IPS-20b (cell line): ENCODE data around the gene ASPSCR1.
"Not testable (repeated sequence)": the region's sequence is repeated elsewhere in the genome, so short reads cannot be mapped to it uniquely, and the experiment has no call there.

Source experiments
- H3K27ac ChIP-seq: one replicate; pipeline ENCODE4 v1.5.1; 2013; ENCODE audit warnings: low read length
- H3K27me3 ChIP-seq: 2 replicates; pipeline ENCODE4 v1.6.1; 2013; ENCODE audit warnings: mild to moderate bottlenecking, low read length, inconsistent platforms; ENCODE audit not compliant: insufficient read depth
- H3K36me3 ChIP-seq: 2 replicates; pipeline ENCODE4 v1.6.1; 2013; ENCODE audit warnings: low read depth, mild to moderate bottlenecking, inconsistent platforms, low read length, moderate library complexity; ENCODE audit not compliant: insufficient read depth
- H3K4me1 ChIP-seq: 2 replicates; pipeline ENCODE4 v1.6.1; 2013; ENCODE audit warnings: mild to moderate bottlenecking, control low read depth, inconsistent platforms, low read length, moderate library complexity; ENCODE audit not compliant: insufficient read depth
- H3K4me3 ChIP-seq: 2 replicates; pipeline ENCODE4 v1.5.1; 2013; ENCODE audit warnings: mild to moderate bottlenecking, low read length, inconsistent platforms
- H3K9ac ChIP-seq: 2 replicates; pipeline ENCODE4 v1.6.1; 2013; ENCODE audit warnings: low read depth, mild to moderate bottlenecking, inconsistent platforms, low read length, moderate library complexity
- H3K9me3 ChIP-seq: 2 replicates; pipeline ENCODE4 v1.6.1; 2013; ENCODE audit warnings: mild to moderate bottlenecking, low read depth, low read length, inconsistent platforms; ENCODE audit not compliant: insufficient read depth

ASPSCR1 gene

DNA sequence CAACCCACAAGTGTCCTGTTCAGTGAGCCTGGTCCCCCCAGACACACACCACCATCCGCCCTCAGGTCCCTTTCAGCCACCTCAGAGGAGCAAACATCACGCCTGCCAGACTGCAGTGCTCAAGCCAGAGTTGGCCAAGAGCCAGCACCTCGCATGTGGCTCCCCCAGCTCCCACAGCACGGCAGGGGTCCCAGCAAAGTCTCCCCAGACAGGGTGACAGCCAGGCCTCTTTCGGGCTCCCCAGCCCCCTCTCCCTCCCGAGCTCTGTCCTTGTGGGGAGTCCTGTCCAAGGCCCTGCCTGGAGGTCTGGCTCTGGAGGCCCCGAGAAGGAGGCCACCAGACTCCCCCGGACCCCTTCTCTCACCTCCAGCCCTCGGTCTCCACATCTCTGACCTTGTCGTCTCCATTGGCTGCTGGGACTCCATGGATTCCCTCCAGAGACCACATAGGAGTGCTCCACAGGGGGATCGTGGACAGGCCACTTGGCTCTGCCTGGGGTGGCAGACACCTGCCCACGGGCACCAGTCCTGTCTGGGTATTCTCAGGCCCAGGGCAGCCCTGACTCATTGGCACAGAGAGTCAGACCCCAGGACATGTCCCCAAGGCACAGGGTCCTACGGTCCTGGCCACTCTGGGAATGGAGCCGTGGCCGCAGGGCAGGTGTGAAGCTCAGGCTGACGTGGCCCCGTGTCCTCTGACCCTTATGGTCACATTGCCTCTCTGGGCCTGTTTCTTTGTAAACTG is 28.6 kb upstream of the ASPSCR1 start:
- H3K9ac ChIP-seq, result no peak overlapping the region
- H3K36me3 ChIP-seq, result no peaks in the 10 kb centered on the region
- H3K4me3 ChIP-seq, result no peak overlapping the region
- no peaks in the 10 kb centered on the region for H3K9me3 ChIP-seq
- peaks cover 9% of the 10 kb centered on the region; the same call in 1 of the 2 replicates for H3K27me3 ChIP-seq
- H3K4me1 ChIP-seq, result no peaks in the 10 kb centered on the region; the same call in 1 of the 2 replicates
- no peak overlapping the region for H3K27ac ChIP-seq

DNA sequence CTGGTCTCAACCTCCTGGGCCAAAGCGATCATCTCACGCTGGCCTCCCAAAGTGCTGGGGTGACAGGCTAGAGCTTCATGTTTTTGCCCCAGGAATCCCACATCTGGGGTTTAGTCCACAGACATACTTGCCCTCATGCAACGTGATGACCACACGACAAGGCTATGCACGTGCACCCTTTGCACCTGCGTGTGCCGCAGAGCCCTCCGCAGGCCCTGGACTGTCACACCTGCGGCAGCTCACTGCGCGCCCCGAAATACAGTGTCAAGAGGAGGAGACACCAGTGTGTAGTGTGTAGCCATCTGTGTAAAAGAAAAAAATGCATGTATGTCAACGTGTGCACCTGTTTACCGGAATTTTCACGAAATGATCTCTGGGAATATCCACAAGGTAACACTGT is 26.9 kb upstream of the ASPSCR1 start:
- no peak overlapping the region for H3K9ac ChIP-seq
- no peaks in the 10 kb centered on the region for H3K36me3 ChIP-seq
- no peak overlapping the region for H3K27ac ChIP-seq
- H3K4me1 ChIP-seq, result no peaks in the 10 kb centered on the region
- no peaks in the 10 kb centered on the region for H3K27me3 ChIP-seq
- H3K9me3 ChIP-seq, result no peaks in the 10 kb centered on the region
- no peak overlapping the region for H3K4me3 ChIP-seq

DNA sequence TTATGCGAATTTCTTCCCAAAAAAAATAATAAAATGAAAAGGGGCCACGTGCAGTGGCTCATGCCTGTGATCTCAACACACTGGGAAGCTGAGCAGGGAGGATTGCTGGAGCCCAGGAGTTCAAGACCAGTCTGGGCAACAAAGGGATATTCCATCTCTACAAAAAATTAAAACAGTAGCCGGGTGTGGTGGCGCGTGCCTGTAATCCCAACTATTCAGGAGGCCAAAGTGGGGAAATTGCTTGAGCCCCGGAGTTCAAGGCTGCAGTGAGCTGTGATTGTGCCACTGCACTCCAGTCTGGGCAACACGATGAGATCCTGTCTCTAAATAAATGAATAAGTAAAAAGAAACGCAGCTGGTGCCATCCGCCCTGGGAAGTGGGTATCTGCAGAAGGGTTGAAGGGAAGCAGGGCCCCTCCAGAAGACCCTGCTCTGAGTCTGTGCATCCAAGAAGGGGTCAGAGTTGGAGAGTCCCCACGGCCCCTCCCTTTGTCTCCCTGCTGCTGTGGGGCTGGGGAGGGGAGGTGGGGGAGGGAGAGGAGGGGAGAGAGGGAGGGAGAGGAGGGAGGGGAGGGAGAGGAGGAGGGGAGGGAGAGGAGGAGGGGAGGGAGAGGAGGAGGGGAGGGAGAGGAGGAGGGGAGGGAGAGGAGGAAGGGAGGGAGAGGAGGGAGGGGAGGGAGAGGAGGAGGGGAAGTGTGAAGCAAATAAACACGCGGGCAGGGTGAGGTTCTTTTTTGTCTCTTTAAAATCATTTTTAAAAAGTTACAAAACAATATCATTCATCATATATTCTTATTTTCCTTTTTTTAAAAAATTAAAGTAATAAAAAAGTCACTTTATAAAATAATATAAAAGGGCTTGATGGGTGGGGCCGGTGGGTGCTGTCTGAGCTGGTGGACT is 25.4 kb upstream of the ASPSCR1 start:
- Histone ChIP-seq H3K4me1 (no peaks in the 10 kb centered on the region), H3K9ac (no peak overlapping the region), H3K36me3 (no peaks in the 10 kb centered on the region), H3K9me3 (no peaks in the 10 kb centered on the region), H3K27ac (no peak overlapping the region), H3K27me3 (peaks cover 8% of the 10 kb centered on the region), H3K4me3 (no peak overlapping the region)

DNA sequence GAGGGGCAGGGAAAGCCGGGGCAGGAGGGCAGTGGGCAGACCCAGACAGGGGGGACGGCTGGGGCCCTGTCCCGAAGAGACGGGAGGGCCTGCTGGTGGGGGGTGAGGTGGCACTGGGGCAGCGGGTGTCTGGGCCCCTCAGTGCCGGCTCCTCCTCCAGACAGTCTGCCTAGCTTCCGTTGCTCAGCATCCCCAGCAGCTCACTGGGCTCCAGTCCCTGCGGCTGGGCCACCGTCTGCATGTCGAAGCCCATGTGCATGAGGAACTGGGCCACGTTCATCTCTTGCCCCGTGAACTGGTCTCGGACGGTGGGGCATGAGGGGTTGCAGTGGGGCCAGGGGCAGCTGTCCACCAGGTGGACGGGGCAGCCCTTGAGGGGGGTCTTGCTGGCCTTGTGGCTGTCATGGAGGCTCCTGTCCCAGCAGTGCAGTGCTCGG is 24.6 kb upstream of the ASPSCR1 start:
- no peak overlapping the region for H3K4me3 ChIP-seq
- H3K36me3 ChIP-seq, result no peaks in the 10 kb centered on the region
- no peak overlapping the region for H3K27ac ChIP-seq
- no peaks in the 10 kb centered on the region for H3K4me1 ChIP-seq
- H3K9me3 ChIP-seq, result no peaks in the 10 kb centered on the region
- peaks cover 15% of the 10 kb centered on the region for H3K27me3 ChIP-seq
- no peak overlapping the region for H3K9ac ChIP-seq

DNA sequence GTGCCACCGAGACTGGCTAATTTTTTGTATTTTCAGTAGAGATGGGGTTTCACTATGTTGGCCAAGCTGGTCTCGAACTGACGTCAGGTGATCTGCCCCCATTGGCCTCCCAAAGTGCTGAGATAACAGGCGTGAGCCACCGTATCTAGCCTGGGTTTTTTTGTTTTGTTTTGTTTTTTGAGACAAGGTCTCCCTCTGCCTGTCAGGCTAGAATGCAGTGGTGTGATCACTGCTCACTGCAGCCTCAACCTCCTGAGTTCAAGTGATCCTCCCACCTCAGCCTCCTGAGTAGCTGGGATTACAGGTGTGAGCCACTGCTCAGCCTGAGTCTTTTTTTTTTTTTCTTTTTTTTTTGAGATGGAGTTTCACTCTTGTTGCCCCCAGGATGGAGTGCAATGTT is 24.0 kb upstream of the ASPSCR1 start:
- H3K9me3 ChIP-seq, H3K27ac ChIP-seq, H3K9ac ChIP-seq, H3K4me1 ChIP-seq, H3K4me3 ChIP-seq, H3K36me3 ChIP-seq: not testable (repeated sequence)
- H3K27me3 ChIP-seq, result peaks cover 22% of the 10 kb centered on the region

DNA sequence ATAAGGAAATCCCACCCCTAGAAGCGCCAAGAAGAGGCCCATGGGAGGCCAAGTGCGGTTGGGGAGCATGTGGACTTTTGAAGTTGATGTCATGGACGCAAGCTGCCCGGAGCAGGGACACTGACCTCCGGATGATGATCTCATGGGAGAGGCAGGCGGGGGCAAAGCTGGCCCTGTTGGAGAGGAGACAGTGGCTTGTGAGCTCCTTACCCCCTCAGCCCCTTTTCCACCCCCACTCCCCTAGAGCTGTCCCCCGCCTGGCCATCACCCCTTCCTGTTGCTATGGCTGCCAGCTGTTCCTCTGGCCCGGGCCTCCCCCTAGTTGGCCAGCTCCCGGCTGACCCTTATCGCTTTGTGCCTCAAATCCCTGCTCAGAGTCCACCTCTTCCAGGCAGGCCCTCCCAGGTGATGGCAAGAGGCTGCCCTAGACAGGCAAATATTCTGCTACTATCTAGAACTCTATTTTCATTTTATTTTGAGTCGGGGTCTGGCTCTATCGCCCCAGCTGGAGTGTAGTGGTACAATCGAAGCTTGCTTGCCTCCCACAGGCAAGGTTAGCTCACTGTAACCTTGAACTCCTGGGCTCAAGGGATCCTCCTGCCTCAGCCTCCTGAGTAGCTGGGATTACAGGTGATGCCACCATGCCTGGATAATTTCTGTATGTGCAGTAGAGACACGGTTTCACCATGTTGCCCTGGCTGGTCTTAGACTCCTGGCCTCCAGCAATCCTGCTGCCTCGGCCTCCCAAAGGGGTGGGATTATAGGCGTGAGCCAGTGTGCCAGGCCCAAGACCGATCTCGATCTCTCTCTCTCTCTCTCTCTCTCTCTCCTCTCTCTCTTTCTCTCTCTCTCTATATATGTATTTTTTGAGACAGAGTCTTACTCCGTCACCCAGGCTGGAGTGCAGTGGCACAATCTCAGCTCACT is 23.0 kb upstream of the ASPSCR1 start:
- no peak overlapping the region for H3K27ac ChIP-seq
- H3K9ac ChIP-seq, result no peak overlapping the region
- H3K27me3 ChIP-seq, result peaks cover 31% of the 10 kb centered on the region
- no peak overlapping the region for H3K4me3 ChIP-seq
- H3K4me1 ChIP-seq, result no peaks in the 10 kb centered on the region
- no peaks in the 10 kb centered on the region for H3K36me3 ChIP-seq
- H3K9me3 ChIP-seq, result no peaks in the 10 kb centered on the region

DNA sequence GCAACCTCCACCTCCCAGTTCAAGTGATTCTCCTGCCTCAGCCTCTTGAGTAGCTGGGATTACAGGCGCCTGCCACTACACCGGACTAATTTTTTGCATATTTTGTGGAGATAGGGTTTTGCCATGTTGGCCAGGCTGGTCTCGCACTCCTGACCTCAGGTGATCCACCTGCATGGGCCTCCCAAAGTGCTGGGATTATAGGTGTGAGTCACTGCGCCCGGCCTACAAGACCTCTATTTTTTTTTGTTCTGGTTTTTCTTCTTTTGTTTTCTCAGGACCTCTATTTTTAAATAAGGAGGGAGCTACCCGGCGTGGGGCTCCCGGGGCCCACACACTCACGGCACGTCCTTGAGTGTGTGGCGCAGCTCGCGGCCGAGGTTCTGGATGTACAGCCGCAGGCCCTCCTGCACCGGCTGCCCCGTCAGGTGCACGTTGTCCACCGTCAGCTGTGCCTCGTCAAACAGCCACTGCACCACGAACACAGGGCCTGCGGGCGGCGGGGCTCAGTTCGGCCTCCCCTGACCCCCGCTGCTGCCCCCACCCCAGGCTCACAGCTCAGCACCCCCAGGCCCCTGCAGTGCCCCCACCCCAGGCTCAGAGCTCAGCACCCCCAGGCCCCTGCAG is 22.3 kb upstream of the ASPSCR1 start:
- H3K4me1 ChIP-seq, result no peaks in the 10 kb centered on the region
- peaks cover 39% of the 10 kb centered on the region for H3K27me3 ChIP-seq

DNA sequence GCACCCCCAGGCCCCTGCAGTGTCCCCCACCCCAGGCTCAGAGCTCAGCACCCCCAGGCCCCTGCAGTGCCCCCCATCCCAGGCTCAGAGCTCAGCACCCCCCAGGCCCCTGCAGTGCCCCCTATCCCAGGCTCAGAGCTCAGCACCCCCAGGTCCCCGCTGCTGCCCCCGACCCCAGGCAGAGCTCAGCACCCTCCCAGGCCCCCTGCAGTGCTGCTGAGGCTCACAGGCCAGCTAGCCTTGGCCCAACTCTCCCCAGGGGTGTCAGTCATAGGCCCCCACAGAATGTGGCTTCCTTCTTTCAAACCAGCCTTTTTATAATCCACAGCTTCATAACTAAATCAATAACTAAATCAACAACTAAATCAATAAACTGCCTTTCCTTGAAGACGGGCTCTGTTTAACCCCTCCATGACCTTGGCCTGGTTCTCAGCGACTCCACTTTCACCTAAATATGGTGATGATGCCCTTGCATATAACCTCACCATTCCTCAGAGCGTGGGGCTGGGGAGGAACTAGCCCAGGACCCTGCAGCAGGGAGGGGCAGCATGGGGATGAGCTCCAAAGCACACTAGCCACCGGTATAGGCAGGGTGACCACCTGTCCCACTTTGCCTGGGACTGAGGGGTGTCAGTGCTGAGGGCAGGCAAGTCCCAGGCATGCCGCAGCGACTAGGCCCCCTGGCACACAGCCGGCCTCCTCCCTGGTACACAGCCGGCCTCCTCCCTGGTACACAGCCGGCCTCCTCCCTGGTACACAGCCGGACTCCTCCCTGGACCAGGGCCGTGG is 21.5 kb upstream of the ASPSCR1 start:
- H3K36me3 ChIP-seq, result no peaks in the 10 kb centered on the region
- H3K9ac ChIP-seq, result no peak overlapping the region
- no peak overlapping the region for H3K27ac ChIP-seq
- H3K9me3 ChIP-seq, result no peaks in the 10 kb centered on the region
- no peak overlapping the region for H3K4me3 ChIP-seq
- no peaks in the 10 kb centered on the region for H3K4me1 ChIP-seq
- peaks cover 45% of the 10 kb centered on the region for H3K27me3 ChIP-seq

More for the DNA sequence above, 22.3 kb upstream of the ASPSCR1 start:
- H3K36me3 ChIP-seq, result no peaks in the 10 kb centered on the region
- no peak overlapping the region for H3K4me3 ChIP-seq
- H3K27ac ChIP-seq, result no peak overlapping the region
- no peak overlapping the region for H3K9ac ChIP-seq
- no peaks in the 10 kb centered on the region for H3K9me3 ChIP-seq

DNA sequence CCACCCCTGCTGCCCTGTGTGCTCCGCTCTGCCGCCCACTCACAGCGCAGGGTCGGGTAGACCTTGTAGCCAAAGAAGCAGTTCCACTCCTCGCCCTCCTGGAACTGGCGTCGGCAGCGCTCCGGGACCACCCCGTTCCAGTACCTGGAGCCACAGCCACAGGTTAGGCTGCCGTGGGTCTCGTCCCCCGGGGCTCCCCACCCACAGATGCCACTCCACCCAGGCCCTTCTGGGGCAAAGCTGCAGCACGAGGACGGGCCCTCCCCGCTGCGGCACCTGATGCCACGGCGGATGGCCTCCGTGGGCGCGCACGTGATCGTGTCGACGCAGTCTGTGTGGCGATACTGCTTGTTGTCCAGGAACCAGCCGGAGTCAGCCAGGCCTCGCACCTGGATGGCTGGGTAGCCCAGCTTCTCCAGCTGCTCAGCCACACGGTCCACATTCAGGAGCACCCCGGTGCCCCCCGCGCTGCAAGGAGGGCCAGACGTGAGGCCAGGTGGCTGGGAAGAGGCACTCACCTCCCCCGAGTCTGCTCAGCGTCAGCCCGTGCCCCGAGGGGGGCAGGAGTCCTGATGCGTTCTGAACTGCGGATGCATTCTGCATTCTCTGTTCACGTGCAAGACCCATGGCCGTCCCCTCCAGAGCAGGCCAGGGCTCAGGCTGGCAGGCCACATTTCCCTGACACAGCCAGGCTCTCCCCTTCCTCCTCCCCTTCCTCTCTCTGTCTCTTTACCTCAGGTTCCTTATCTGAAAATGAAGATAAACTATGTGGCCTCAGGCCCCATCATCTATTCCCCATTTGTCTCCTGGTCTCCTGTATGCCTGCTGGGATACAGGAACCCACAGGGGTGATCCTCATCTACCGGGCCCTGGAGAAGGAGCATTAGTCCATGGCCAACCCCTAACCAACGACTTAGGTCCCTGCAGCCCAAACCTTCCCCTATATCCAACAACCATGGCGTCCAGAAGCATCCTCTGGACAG is 20.5 kb upstream of the ASPSCR1 start:
- no peak overlapping the region for H3K9ac ChIP-seq
- no peaks in the 10 kb centered on the region for H3K4me1 ChIP-seq
- H3K4me3 ChIP-seq, result no peak overlapping the region
- no peaks in the 10 kb centered on the region for H3K9me3 ChIP-seq
- H3K36me3 ChIP-seq, result no peaks in the 10 kb centered on the region
- no peak overlapping the region for H3K27ac ChIP-seq
- peaks cover 53% of the 10 kb centered on the region for H3K27me3 ChIP-seq
